HFFc6 (cell line): Measurements from ENCODE around the gene CALM3. TPM values are rescaled to one million over a fixed set of nuclear protein-coding genes. Genes with fewer than 3 reads are reported as not detected.
A peak's percentile ranks its signal among the peaks of the same experiment; 100 is the strongest.

ENCODE experiments used
- DNase-seq: peaks from one replicate; pipeline ENCODE4 v3.0.0-alpha.2; 2018
- H3K27ac Mint-ChIP-seq: 2 replicates; pipeline ENCODE4 v1.8.0; 2020; ENCODE audit warnings: mild to moderate bottlenecking, mixed read lengths
- H3K27me3 Mint-ChIP-seq: 2 replicates; pipeline ENCODE4 v1.8.0; 2021; ENCODE audit warnings: mild to moderate bottlenecking, moderate library complexity, mixed read lengths; ENCODE audit not compliant: insufficient read depth
- H3K36me3 Mint-ChIP-seq: 2 replicates; pipeline ENCODE4 v1.8.0; 2021; ENCODE audit warnings: low read depth, mixed read lengths
- H3K4me1 Mint-ChIP-seq: 2 replicates; pipeline ENCODE4 v1.8.0; 2020; ENCODE audit warnings: low read depth, mixed read lengths
- H3K4me3 Mint-ChIP-seq: 2 replicates; pipeline ENCODE4 v1.8.0; 2020; ENCODE audit warnings: mild to moderate bottlenecking, moderate library complexity, mixed read lengths
- H3K9me3 Mint-ChIP-seq: 2 replicates; pipeline ENCODE4 v1.8.0; 2020; ENCODE audit warnings: mild to moderate bottlenecking, mixed read lengths
- CTCF ChIP-seq: fragments of 200-600 bp; sonication (generic); IDR thresholded peaks from 2 replicates; pipeline ENCODE4 v1.5.0; 2021; ENCODE audit warnings: antibody characterized with exemption, mild to moderate bottlenecking
- total RNA-seq, 6 experiments: library from RNA; stranded (reverse); fragmentation: NEBNext Ultra II Directional; extraction: Animal tissue kit (Norgen Biotek cat#: 25700); gene quantifications; 2 replicates in 1 of 6; 3 replicates in 5 of 6; pipeline ENCODE4 v1.2.3, GENCODE V29; 2021

Gene CALM3
- total RNA-seq, 6 experiments from 2014 or later = 445 to 561 (median 538) TPM

- no peak for DNase-seq
- Mint-ChIP-seq H3K36me3 (peaks cover 31% of the 10 kb centered on the region), H3K27ac (peak overlapping the region; percentile 32), H3K4me3 (no peak overlapping the region), H3K4me1 (peaks cover 28% of the 10 kb centered on the region), H3K9me3 (no peaks in the 10 kb centered on the region), H3K27me3 (peaks cover 3% of the 10 kb centered on the region)
- TF ChIP-seq CTCF = no peak
Measured at GRCh38 chr19:46608581-46609345, 7.6 kb downstream of the CALM3 start.

- no peak for TF ChIP-seq CTCF
- no peak for DNase-seq
- Mint-ChIP-seq H3K27ac (peak overlapping the region; percentile 32), H3K9me3 (no peaks in the 10 kb centered on the region), H3K4me3 (no peak overlapping the region), H3K27me3 (peaks cover 3% of the 10 kb centered on the region), H3K36me3 (peaks cover 31% of the 10 kb centered on the region), H3K4me1 (peaks cover 34% of the 10 kb centered on the region)
Measured at GRCh38 chr19:46609511-46610412, 8.6 kb downstream of the CALM3 start.

- DNase-seq = no peak
- no peak overlapping the region for H3K4me3 Mint-ChIP-seq
- peak overlapping the region; percentile 49 for H3K27ac Mint-ChIP-seq
- H3K27me3 Mint-ChIP-seq = peaks cover 3% of the 10 kb centered on the region
- peaks cover 34% of the 10 kb centered on the region for H3K4me1 Mint-ChIP-seq
- no peak for TF ChIP-seq CTCF
- H3K36me3 Mint-ChIP-seq = peaks cover 31% of the 10 kb centered on the region
- no peaks in the 10 kb centered on the region for H3K9me3 Mint-ChIP-seq
Measured at GRCh38 chr19:46610413-46610775, 9.3 kb downstream of the CALM3 start.

- H3K27me3 Mint-ChIP-seq = peaks cover 3% of the 10 kb centered on the region
- no peaks in the 10 kb centered on the region for H3K9me3 Mint-ChIP-seq
- peak overlapping the region; percentile 49 for H3K27ac Mint-ChIP-seq
- DNase-seq = no peak
- H3K4me1 Mint-ChIP-seq = peaks cover 34% of the 10 kb centered on the region
- H3K4me3 Mint-ChIP-seq = no peak overlapping the region
- peaks cover 31% of the 10 kb centered on the region for H3K36me3 Mint-ChIP-seq
- no peak for TF ChIP-seq CTCF
Measured at GRCh38 chr19:46610851-46611770, 10.0 kb downstream of the CALM3 start.

GRCh38 chr19:46611776-46612175, 10.6 kb downstream of the CALM3 start:
- H3K27me3 Mint-ChIP-seq = peaks cover 3% of the 10 kb centered on the region
- H3K9me3 Mint-ChIP-seq = no peaks in the 10 kb centered on the region
- H3K27ac Mint-ChIP-seq = peak overlapping the region; percentile 38; the same call in 1 of the 2 replicates
- H3K4me1 Mint-ChIP-seq = peaks cover 34% of the 10 kb centered on the region
- no peak for DNase-seq
- no peak overlapping the region for H3K4me3 Mint-ChIP-seq
- TF ChIP-seq CTCF = no peak
- peaks cover 25% of the 10 kb centered on the region for H3K36me3 Mint-ChIP-seq
